Measurements from ENCODE around the gene ADISSP.

GRCh38 chr20:3801846-3802245 is 34.3 kb upstream of the ADISSP start:
- TF ChIP-seq CTCF (IDR thresholded peaks at IDR 0.05) (no peak), POLR2A (IDR thresholded peaks at IDR 0.05) (no peak)
